NCI-H446 (cell line): Measurements from ENCODE around the gene NTMT1.

Experiments used
- DNase-seq, 2 experiments: peaks; one replicate each; lab custom pipeline; 2025; lab: John Stamatoyannopoulos, UW

NTMT1 gene

GRCh38 chr9:129678844-129679243 is 52.9 kb downstream of the NTMT1 start:
- no peak for DNase-seq

- DNase-seq = no peak
Observed at GRCh38 chr9:129679537-129679936, 53.6 kb downstream of the NTMT1 start.

- DNase-seq = no peak
Observed at GRCh38 chr9:129681924-129682323, 56.0 kb downstream of the NTMT1 start.

GRCh38 chr9:129682381-129682780 is 56.4 kb downstream of the NTMT1 start:
- no peak for DNase-seq

- no peak for DNase-seq
Observed at GRCh38 chr9:129685220-129685932, 59.4 kb downstream of the NTMT1 start.
